HEK293 (cell line): ENCODE data around the gene CFAP410.

ENCODE experiments used
- CTCF ChIA-PET: fragments of 350-600 bp; formaldehyde crosslinking; extraction: SDS; loops from one replicate; lab custom pipeline; 2021; ENCODE audit warnings: antibody characterized with exemption; lab: Yijun Ruan, JAX
- POLR2A ChIA-PET: fragments of 300-600 bp; formaldehyde crosslinking; extraction: SDS; loops from one replicate; lab custom pipeline; 2020; ENCODE audit warnings: antibody characterized with exemption, inconsistent platforms; lab: Yijun Ruan, JAX
- H3K27ac ChIP-seq: fragments of 200-500 bp; sonication (Bioruptor generic); 2 replicates; pipeline ENCODE4 v1.5.1; 2014; ENCODE audit warnings: low read depth, low read length, control low read depth, inconsistent platforms; ENCODE audit errors: extremely low read depth
- H3K36me3 ChIP-seq, 2 experiments: fragments of 200-500 bp in 1 of 2; sonication (Bioruptor generic) in 1 of 2; 1 replicate in 1 of 2; 2 replicates in 1 of 2; pipeline ENCODE4 v1.5.1; 2014 to 2017; ENCODE audit warnings: inconsistent platforms in 2 of 2, low read length in 2 of 2; ENCODE audit not compliant: control insufficient read depth in 2 of 2, insufficient read depth in 1 of 2
- H3K4me1 ChIP-seq: fragments of 200-500 bp; sonication (Bioruptor generic); 2 replicates; pipeline ENCODE4 v1.5.1; 2014; ENCODE audit warnings: mild to moderate bottlenecking, low read length, inconsistent platforms; ENCODE audit not compliant: control insufficient read depth, insufficient read depth
- H3K4me3 ChIP-seq: 2 replicates; pipeline ENCODE4 v1.5.1; 2011; ENCODE audit warnings: low read depth, mild to moderate bottlenecking, control low read depth, low read length, moderate library complexity
- H3K9me3 ChIP-seq: fragments of 200-500 bp; sonication (Bioruptor generic); 2 replicates; pipeline ENCODE4 v1.5.1; 2014; ENCODE audit warnings: low read depth, low read length, inconsistent platforms; ENCODE audit not compliant: control insufficient read depth, insufficient read depth
- GLIS1 ChIP-seq: fragments of 450-650 bp; formaldehyde crosslinking; IDR thresholded peaks from 2 replicates; pipeline ENCODE4 v1.5.1; 2016; ENCODE audit warnings: missing biosample characterization, missing genetic modification characterization
- KLF17 ChIP-seq: fragments of 450-650 bp; formaldehyde crosslinking; IDR thresholded peaks from 2 replicates; pipeline ENCODE4 v1.5.1; 2016; ENCODE audit warnings: missing biosample characterization, missing genetic modification characterization
- MYNN ChIP-seq: fragments of 450-650 bp; formaldehyde crosslinking; IDR thresholded peaks from 2 replicates; pipeline ENCODE4 v1.5.1; 2016; ENCODE audit warnings: missing biosample characterization, missing genetic modification characterization, borderline replicate concordance
- PRDM4 ChIP-seq: fragments of 450-650 bp; formaldehyde crosslinking; IDR thresholded peaks from 2 replicates; pipeline ENCODE4 v1.5.1; 2017; ENCODE audit warnings: missing biosample characterization, missing genetic modification characterization
- YY1 ChIP-seq: fragments of 450-650 bp; formaldehyde crosslinking; IDR thresholded peaks from 2 replicates; pipeline ENCODE4 v1.5.1; 2018; ENCODE audit warnings: missing biosample characterization, missing genetic modification characterization
- ZBTB10 ChIP-seq: fragments of 450-650 bp; formaldehyde crosslinking; IDR thresholded peaks from 2 replicates; pipeline ENCODE4 v1.5.1; 2016; ENCODE audit warnings: missing biosample characterization, missing genetic modification characterization
- ZFHX2 ChIP-seq: fragments of 450-650 bp; formaldehyde crosslinking; conservative IDR thresholded peaks from 2 replicates; pipeline ENCODE4 v1.5.1; 2016; ENCODE audit warnings: missing biosample characterization, missing genetic modification characterization
- ZNF148 ChIP-seq: fragments of 450-650 bp; formaldehyde crosslinking; IDR thresholded peaks from 2 replicates; pipeline ENCODE4 v1.5.0; 2017; ENCODE audit warnings: missing biosample characterization, missing genetic modification characterization, borderline replicate concordance
- ZNF157 ChIP-seq: fragments of 450-650 bp; formaldehyde crosslinking; IDR thresholded peaks from 2 replicates; pipeline ENCODE4 v1.5.1; 2016; ENCODE audit warnings: missing biosample characterization, missing genetic modification characterization
- ZNF18 ChIP-seq: fragments of 450-650 bp; formaldehyde crosslinking; IDR thresholded peaks from 2 replicates; pipeline ENCODE4 v1.5.1; 2016; ENCODE audit warnings: missing biosample characterization, missing genetic modification characterization
- ZNF274 ChIP-seq, 2 experiments: fragments of 200-500 bp in 1 of 2; fragments of 450-650 bp in 1 of 2; sonication (Bioruptor generic) in 1 of 2; formaldehyde crosslinking in 1 of 2; IDR thresholded peaks; 2 replicates each; pipeline versions ENCODE4 v1.5.1 to v1.6.1; 2014 to 2016; ENCODE audit warnings: borderline replicate concordance in 1 of 2, inconsistent platforms in 1 of 2, low read length in 1 of 2, missing biosample characterization in 1 of 2, missing genetic modification characterization in 1 of 2
- ZNF639 ChIP-seq: fragments of 450-650 bp; formaldehyde crosslinking; IDR thresholded peaks from 2 replicates; pipeline ENCODE4 v1.5.1; 2016; ENCODE audit warnings: missing biosample characterization, missing genetic modification characterization
- ZNF658 ChIP-seq: fragments of 450-650 bp; formaldehyde crosslinking; IDR thresholded peaks from 2 replicates; pipeline ENCODE4; 2016; ENCODE audit warnings: missing biosample characterization, missing genetic modification characterization
- ZNF830 ChIP-seq: fragments of 450-650 bp; IDR thresholded peaks from 2 replicates; pipeline ENCODE4 v1.5.0; 2018; ENCODE audit warnings: missing biosample characterization, missing genetic modification characterization, low read depth, mild to moderate bottlenecking, moderate library complexity
- ZSCAN18 ChIP-seq: fragments of 450-650 bp; formaldehyde crosslinking; IDR thresholded peaks from 2 replicates; pipeline ENCODE4 v1.5.1; 2016; ENCODE audit warnings: missing biosample characterization, missing genetic modification characterization
- ZSCAN23 ChIP-seq: fragments of 450-650 bp; formaldehyde crosslinking; IDR thresholded peaks from 2 replicates; pipeline ENCODE4 v1.5.1; 2016; ENCODE audit warnings: missing biosample characterization, missing genetic modification characterization

CFAP410 gene

GRCh38 chr21:44352253-44352860, 13.2 kb upstream of the CFAP410 start:
- ChIA-PET POLR2A (no interaction called here), CTCF (no interaction called here)
- no peaks in the 10 kb centered on the region for H3K36me3 ChIP-seq
- no peak overlapping the region for H3K4me3 ChIP-seq
- H3K27ac ChIP-seq: no peak overlapping the region
- no peaks in the 10 kb centered on the region for H3K4me1 ChIP-seq
- no peaks in the 10 kb centered on the region for H3K9me3 ChIP-seq
- TF ChIP-seq ZSCAN23 (tag by site-specific recombination): no peak
- no peak for TF ChIP-seq ZNF830
- no peak for TF ChIP-seq ZNF18 (tag by site-specific recombination)
- no peak for TF ChIP-seq ZNF148 (tag by site-specific recombination)
- TF ChIP-seq ZSCAN18: no peak
- TF ChIP-seq MYNN (tag by site-specific recombination): no peak

- H3K4me3 ChIP-seq: no peak overlapping the region
- H3K36me3 ChIP-seq: no peaks in the 10 kb centered on the region
- no peak overlapping the region for H3K27ac ChIP-seq
- no peak for TF ChIP-seq PRDM4 (tag by site-specific recombination)
- TF ChIP-seq ZFHX2 (tag by site-specific recombination): no peak
- no peak for TF ChIP-seq YY1
- TF ChIP-seq KLF17 (tag by site-specific recombination): no peak
- TF ChIP-seq ZBTB10 (tag by site-specific recombination): no peak
- TF ChIP-seq ZNF658 (tag by site-specific recombination): no peak
- no peak for TF ChIP-seq GLIS1
- TF ChIP-seq ZNF639: no peak
- TF ChIP-seq ZNF274 (IDR thresholded peaks at IDR 0.05; ENCODE audit: low read length): no peak
- no peak for TF ChIP-seq ZNF274 (tag by site-specific recombination; IDR thresholded peaks at IDR 0.05; ENCODE audit: borderline replicate concordance)
- no peak for TF ChIP-seq ZNF157 (tag by site-specific recombination)
- no peaks in the 10 kb centered on the region for H3K4me1 ChIP-seq
- ChIA-PET CTCF (interaction anchor here (1.1 kb wide), 1 partner anchor 9 kb away, joined by 6 read pairs; no protein-coding TSS in a partner anchor), POLR2A (interaction anchor here (0.6 kb wide), 1 partner anchor 10 kb away, joined by 3 read pairs; no protein-coding TSS in a partner anchor)
- H3K9me3 ChIP-seq: no peaks in the 10 kb centered on the region
Measured at GRCh38 chr21:44351535-44352252, 12.5 kb upstream of the CFAP410 start.
